ENCODE measurements around the gene PSMB3.

The PSMB3 gene

GRCh38 chr17:38745545-38745944, 7.0 kb upstream of the PSMB3 start:
- no peaks in the 10 kb centered on the region; the same call in 1 of the 2 replicates for H3K27me3 ChIP-seq (replicated peaks; ENCODE audit: control insufficient read depth, insufficient read depth, low read length)
- H3K36me3 ChIP-seq (ENCODE audit: control insufficient read depth, insufficient read depth, low read length) = no peaks in the 10 kb centered on the region
- H3K4me3 ChIP-seq (replicated peaks; ENCODE audit: low read depth, low read length) = no peak overlapping the region
- TF ChIP-seq CTCF (IDR thresholded peaks at IDR 0.05; ENCODE audit: insufficient read depth, low read length, poor library complexity, severe bottlenecking) = no peak
- no peak for DNase-seq (ENCODE audit: extremely low read depth, insufficient read length)

GRCh38 chr17:38746004-38746848, 6.3 kb upstream of the PSMB3 start:
- DNase-seq (ENCODE audit: extremely low read depth, insufficient read length) = no peak
- peak overlapping the region; percentile 75 for H3K4me3 ChIP-seq (replicated peaks; ENCODE audit: low read depth, low read length)

GRCh38 chr17:38746849-38747462, 5.6 kb upstream of the PSMB3 start:
- DNase-seq (ENCODE audit: extremely low read depth, insufficient read length) = no peak
- TF ChIP-seq CTCF (IDR thresholded peaks at IDR 0.05; ENCODE audit: insufficient read depth, low read length, poor library complexity, severe bottlenecking) = no peak
- no peaks in the 10 kb centered on the region; the same call in 1 of the 2 replicates for H3K27me3 ChIP-seq (replicated peaks; ENCODE audit: control insufficient read depth, insufficient read depth, low read length)
- H3K4me3 ChIP-seq (replicated peaks; ENCODE audit: low read depth, low read length) = peak overlapping the region; percentile 75
- H3K36me3 ChIP-seq (ENCODE audit: control insufficient read depth, insufficient read depth, low read length) = no peaks in the 10 kb centered on the region

More at GRCh38 chr17:38746004-38746848, 6.3 kb upstream of the PSMB3 start:
- no peak for TF ChIP-seq CTCF (IDR thresholded peaks at IDR 0.05; ENCODE audit: insufficient read depth, low read length, poor library complexity, severe bottlenecking)
- Histone ChIP-seq H3K27me3 (replicated peaks; ENCODE audit: control insufficient read depth, insufficient read depth, low read length) (no peaks in the 10 kb centered on the region; the same call in 1 of the 2 replicates), H3K36me3 (ENCODE audit: control insufficient read depth, insufficient read depth, low read length) (no peaks in the 10 kb centered on the region)

GRCh38 chr17:38747463-38748148, 4.9 kb upstream of the PSMB3 start:
- Histone ChIP-seq H3K27me3 (replicated peaks; ENCODE audit: control insufficient read depth, insufficient read depth, low read length) (no peaks in the 10 kb centered on the region; the same call in 1 of the 2 replicates), H3K4me3 (replicated peaks; ENCODE audit: low read depth, low read length) (peak overlapping the region; percentile 75), H3K36me3 (ENCODE audit: control insufficient read depth, insufficient read depth, low read length) (no peaks in the 10 kb centered on the region)
- no peak for DNase-seq (ENCODE audit: extremely low read depth, insufficient read length)
- no peak for TF ChIP-seq CTCF (IDR thresholded peaks at IDR 0.05; ENCODE audit: insufficient read depth, low read length, poor library complexity, severe bottlenecking)

- H3K27me3 ChIP-seq (replicated peaks; ENCODE audit: control insufficient read depth, insufficient read depth, low read length) = no peaks in the 10 kb centered on the region; the same call in 1 of the 2 replicates
- peak within 1 kb of the TSS; percentile 75 for H3K4me3 ChIP-seq (replicated peaks; ENCODE audit: low read depth, low read length)
- no peaks in the 10 kb centered on the region for H3K36me3 ChIP-seq (ENCODE audit: control insufficient read depth, insufficient read depth, low read length)
- DNase-seq (ENCODE audit: extremely low read depth, insufficient read length) = no peak
- TF ChIP-seq CTCF (IDR thresholded peaks at IDR 0.05; ENCODE audit: insufficient read depth, low read length, poor library complexity, severe bottlenecking) = no peak
Measured at GRCh38 chr17:38748149-38748891, 4.2 kb upstream of the PSMB3 start, which contains the start of gene PCGF2. Gene PCGF2 (minus strand): TSS chr17:38748336. CDS start chr17:38740402, 7,934 bp downstream.

Data from GM06990 (cell line).